Hair follicle dermal papilla cell (primary cell): ENCODE data around the gene ZNF182. TPM values are rescaled to one million over a fixed set of nuclear protein-coding genes. Genes with fewer than 3 reads are reported as not detected.

Source experiments
- total RNA-seq: library from RNA; depleted of rRNA; stranded (reverse); fragments of >200 nt; gene quantifications from 2 replicates; pipeline ENCODE4 v1.2.3, GENCODE V29; 2012

ZNF182 gene
- 2.1 and 2.8 TPM in 2 replicates for total RNA-seq

DNA sequence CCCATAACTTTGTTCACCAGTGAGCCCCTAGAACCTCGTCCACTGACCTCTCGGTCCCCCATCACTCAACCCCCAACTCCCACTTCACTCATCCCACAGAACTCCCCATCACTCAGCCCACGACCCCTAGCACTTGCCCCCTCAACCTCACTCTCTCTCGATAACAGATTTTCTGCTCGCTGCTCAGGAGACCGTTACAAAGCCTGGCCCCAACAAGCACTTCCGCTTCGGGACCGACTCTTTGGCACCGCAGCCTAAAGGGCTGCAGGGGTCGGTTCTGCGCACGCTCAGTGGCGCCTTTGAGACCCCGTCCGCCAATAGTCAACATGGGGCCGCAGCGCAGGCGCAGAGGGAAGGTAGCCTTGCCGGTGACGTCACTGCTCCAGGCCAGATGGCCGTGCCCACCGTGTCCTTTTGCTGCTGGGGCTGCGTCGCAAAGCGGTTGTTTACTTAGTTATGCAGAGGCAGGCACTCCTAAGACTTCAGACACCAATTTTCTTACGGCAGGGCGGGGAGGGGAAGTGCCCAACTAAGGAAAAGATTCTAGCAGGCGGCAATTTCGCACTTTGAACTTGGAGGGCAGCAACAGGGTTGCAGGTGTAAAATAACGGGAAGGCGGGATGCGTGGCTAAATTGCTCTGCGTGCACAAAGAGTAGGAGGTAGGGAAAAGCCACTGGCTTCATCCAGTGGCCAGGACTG lies at the start of gene ZNF182:
TSS of gene ZNF182 (minus strand) at position 232 of the 700 bp plus-strand sequence. CDS start 1,380 bp downstream, outside the sequence.

DNA sequence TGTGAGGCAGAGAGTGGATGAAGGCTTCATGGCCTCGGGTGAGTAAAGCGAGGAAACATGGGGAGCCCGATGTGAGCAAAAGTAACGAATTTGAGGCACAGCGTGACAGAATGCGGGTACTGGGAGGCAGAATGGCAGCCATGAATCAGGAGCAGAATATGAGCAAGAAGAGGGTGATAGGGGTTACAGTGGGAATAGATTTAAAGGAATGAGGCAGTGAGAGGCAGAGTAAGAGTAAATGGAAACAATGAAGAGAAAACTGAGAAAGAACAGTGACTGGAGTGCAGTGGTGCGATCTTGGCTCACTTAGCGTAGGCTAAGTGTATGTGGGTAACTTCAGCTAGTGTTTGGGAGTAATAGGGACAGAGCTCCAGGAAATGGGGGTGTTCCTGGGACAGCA lies 2.9 kb upstream of the ZNF182 start, which contains the start of gene SPACA5:
TSS of gene SPACA5 (plus strand) at position 301 of the 400 bp plus-strand sequence. CDS start 815 bp downstream, outside the sequence.

Other genes with a start within 250 kb of the ZNF182 start
- gene ZNF81, start 167.1 kb downstream of the ZNF182 start, total RNA-seq = 6.3 and 9.2 TPM in 2 replicates
- not detected in 2 replicates for gene SPACA5, start 3.0 kb upstream of the ZNF182 start, total RNA-seq
- 1.5 and 2.1 TPM in 2 replicates for gene ZNF630, start 67.7 kb upstream of the ZNF182 start, total RNA-seq
- gene SPACA5B, start 126.6 kb upstream of the ZNF182 start, total RNA-seq = not detected in 2 replicates
- not detected in 2 replicates for gene SSX5, start 192.8 kb upstream of the ZNF182 start, total RNA-seq